H1 (cell line): ENCODE measurements around the gene ITGAE. TPM values are rescaled to one million over a fixed set of nuclear protein-coding genes. Genes with fewer than 3 reads are reported as not detected.

Experiments used
- CTCF ChIA-PET: fragments of 300-600 bp; sonication (Branson Sonifier 250); formaldehyde crosslinking; loops from one replicate; lab custom pipeline; 2021; ENCODE audit not compliant: partially characterized antibody; lab: Charles Lee
- POLR2A ChIA-PET: fragments of 300-600 bp; sonication (Branson Sonifier 250); formaldehyde crosslinking; loops from one replicate; lab custom pipeline; 2021; ENCODE audit warnings: inconsistent platforms; ENCODE audit not compliant: partially characterized antibody; lab: Charles Lee
- DNase-seq, 2 experiments: peaks; one replicate each; pipeline versions ENCODE4 v3.0.0 to v3.0.0-alpha.2; 2010 to 2022; ENCODE audit warnings: low spot score in 2 of 2, low read depth in 1 of 2, mixed read lengths in 1 of 2
- FAIRE-seq: peaks from 2 replicates; lab custom pipeline; 2011; peaks lifted over from hg19 to GRCh38; lab: Jason Lieb, UNC
- H2AFZ ChIP-seq: 2 replicates; pipeline ENCODE4 v1.8.1; 2012; ENCODE audit warnings: low read length, inconsistent platforms
- H2AK5ac ChIP-seq: 2 replicates; pipeline ENCODE4 v1.6.1; 2013; ENCODE audit warnings: low read depth, low read length
- H2BK120ac ChIP-seq: replicated peaks from 2 replicates; pipeline ENCODE3; 2013; ENCODE audit warnings: low read depth, low read length, inconsistent platforms
- H2BK12ac ChIP-seq: 2 replicates; pipeline ENCODE4 v1.6.1; 2013; ENCODE audit warnings: low read depth, low read length
- H2BK15ac ChIP-seq: 2 replicates; pipeline ENCODE4 v1.6.1; 2013; ENCODE audit warnings: low read length
- H2BK20ac ChIP-seq: 2 replicates; pipeline ENCODE4 v1.6.1; 2013; ENCODE audit warnings: low read length
- H2BK5ac ChIP-seq: 2 replicates; pipeline ENCODE4 v1.6.1; 2013; ENCODE audit warnings: low read depth, low read length
- H3K14ac ChIP-seq: 2 replicates; pipeline ENCODE4 v1.6.1; 2013; ENCODE audit warnings: inconsistent platforms; ENCODE audit not compliant: insufficient read length
- H3K18ac ChIP-seq: 2 replicates; pipeline ENCODE4 v1.6.1; 2013; ENCODE audit warnings: low read length; ENCODE audit errors: extremely low read depth
- H3K23ac ChIP-seq: 2 replicates; pipeline ENCODE4 v1.6.1; 2013; ENCODE audit warnings: inconsistent platforms; ENCODE audit not compliant: insufficient read length
- H3K23me2 ChIP-seq: 2 replicates; pipeline ENCODE4 v1.6.1; 2013; ENCODE audit warnings: low read depth, low read length
- H3K27ac ChIP-seq: 2 replicates; pipeline ENCODE4 v1.6.1; 2011; ENCODE audit warnings: low read depth, low read length, inconsistent platforms
- H3K27me3 ChIP-seq, 4 experiments: replicated peaks in 1 of 4; 1 replicate in 1 of 4; 2 replicates in 3 of 4; pipeline versions ENCODE4 v1.6.1 to v1.8.1; 2011 to 2013; ENCODE audit warnings: low read length in 3 of 4, mild to moderate bottlenecking in 3 of 4, inconsistent platforms in 2 of 4, mixed read lengths in 2 of 4, moderate library complexity in 1 of 4; ENCODE audit not compliant: control insufficient read depth in 3 of 4, insufficient read depth in 3 of 4; ENCODE audit errors: extremely low read depth in 1 of 4
- H3K36me3 ChIP-seq, 4 experiments: 2 replicates each; pipeline versions ENCODE4 v1.6.1 to v1.8.1; 2011 to 2013; ENCODE audit warnings: mild to moderate bottlenecking in 4 of 4, low read length in 3 of 4, moderate library complexity in 2 of 4, control low read depth in 1 of 4, inconsistent platforms in 1 of 4; ENCODE audit not compliant: insufficient read depth in 4 of 4, control insufficient read depth in 2 of 4
- H3K4ac ChIP-seq: replicated peaks from 2 replicates; pipeline ENCODE3; 2013; ENCODE audit warnings: low read length, low read depth, mixed read lengths, inconsistent platforms; ENCODE audit not compliant: insufficient read length
- H3K4me1 ChIP-seq, 4 experiments: replicated peaks in 1 of 4; 1 replicate in 1 of 4; 2 replicates in 3 of 4; pipeline versions ENCODE4 v1.6.1 to v1.8.1; 2011 to 2013; ENCODE audit warnings: low read length in 3 of 4, inconsistent platforms in 2 of 4, mixed read lengths in 1 of 4; ENCODE audit not compliant: insufficient read depth in 4 of 4, control insufficient read depth in 3 of 4
- H3K4me2 ChIP-seq, 2 experiments: 2 replicates each; pipeline versions ENCODE4 v1.6.1 to v1.8.1; 2011 to 2013; ENCODE audit warnings: low read depth in 2 of 2, low read length in 2 of 2, control low read depth in 1 of 2, inconsistent platforms in 1 of 2, mild to moderate bottlenecking in 1 of 2; ENCODE audit not compliant: insufficient read depth in 1 of 2
- H3K4me3 ChIP-seq, 4 experiments: fragments of 200-600, 300-600 bp in 1 of 4; sonication (generic), shearing (Covaris generic), sonication (Bioruptor Twin) in 1 of 4; 2 replicates each; pipeline versions ENCODE4 v1.5.1 to v1.8.1; 2011 to 2016; ENCODE audit warnings: low read length in 4 of 4, low read depth in 3 of 4, control low read depth in 2 of 4, inconsistent platforms in 2 of 4, mild to moderate bottlenecking in 2 of 4, mixed read lengths in 1 of 4, moderate library complexity in 1 of 4; ENCODE audit not compliant: insufficient read depth in 2 of 4; ENCODE audit errors: extremely low read depth in 1 of 4
- H3K56ac ChIP-seq: replicated peaks from 2 replicates; pipeline ENCODE3; 2013; ENCODE audit warnings: low read depth, mild to moderate bottlenecking, mixed read lengths, low read length, inconsistent platforms; ENCODE audit not compliant: insufficient read length
- H3K79me1 ChIP-seq: 2 replicates; pipeline ENCODE4 v1.6.1; 2013; ENCODE audit warnings: low read depth, low read length, control low read depth
- H3K79me2 ChIP-seq, 2 experiments: 2 replicates each; pipeline versions ENCODE4 v1.6.1 to v1.8.1; 2012 to 2013; ENCODE audit warnings: low read length in 2 of 2, mild to moderate bottlenecking in 2 of 2, inconsistent platforms in 1 of 2; ENCODE audit not compliant: insufficient read depth in 2 of 2, control insufficient read depth in 1 of 2
- H3K9ac ChIP-seq, 4 experiments: replicated peaks in 1 of 4; 1 replicate in 1 of 4; 2 replicates in 3 of 4; pipeline versions ENCODE4 v1.6.1 to v1.8.1; 2011 to 2013; ENCODE audit warnings: low read depth in 3 of 4, low read length in 3 of 4, control low read depth in 2 of 4, mild to moderate bottlenecking in 2 of 4, moderate library complexity in 2 of 4, inconsistent platforms in 1 of 4; ENCODE audit errors: extremely low read depth in 1 of 4
- H3K9me3 ChIP-seq, 2 experiments: 2 replicates each; pipeline versions ENCODE4 v1.6.1 to v1.8.1; 2012 to 2013; ENCODE audit warnings: mild to moderate bottlenecking in 2 of 2, moderate library complexity in 2 of 2, control low read depth in 1 of 2, inconsistent platforms in 1 of 2, low read depth in 1 of 2, low read length in 1 of 2, mixed read lengths in 1 of 2; ENCODE audit not compliant: insufficient read depth in 2 of 2
- H4K20me1 ChIP-seq, 2 experiments: replicated peaks in 1 of 2; 2 replicates each; pipeline versions ENCODE3 to v1.8.1; 2011 to 2013; ENCODE audit warnings: inconsistent platforms in 2 of 2, low read length in 2 of 2, mild to moderate bottlenecking in 1 of 2; ENCODE audit not compliant: insufficient read depth in 2 of 2, control insufficient read depth in 1 of 2
- H4K5ac ChIP-seq: 2 replicates; pipeline ENCODE4 v1.6.1; 2013; ENCODE audit warnings: low read length, low read depth, mixed read lengths, inconsistent platforms; ENCODE audit not compliant: insufficient read length
- H4K8ac ChIP-seq: 2 replicates; pipeline ENCODE4 v1.8.0; 2013; ENCODE audit warnings: mild to moderate bottlenecking, moderate library complexity, low read length, inconsistent platforms; ENCODE audit not compliant: insufficient read depth; ENCODE audit errors: extremely low read depth
- H4K91ac ChIP-seq: replicated peaks from 2 replicates; pipeline ENCODE3; 2013; ENCODE audit warnings: low read length, mixed read lengths, inconsistent platforms; ENCODE audit not compliant: insufficient read length
- ATF2 ChIP-seq: IDR thresholded peaks from 2 replicates; pipeline ENCODE4 v1.6.1; 2012; ENCODE audit warnings: low read length, inconsistent platforms
- CTCF ChIP-seq, 3 experiments: IDR thresholded peaks; 1 replicate in 2 of 3; 2 replicates in 1 of 3; pipeline versions ENCODE4 v1.5.1 to v1.6.1; 2011; ENCODE audit warnings: low read length in 3 of 3, mild to moderate bottlenecking in 3 of 3, inconsistent platforms in 2 of 3, low read depth in 1 of 3, moderate library complexity in 1 of 3; ENCODE audit not compliant: insufficient read depth in 1 of 3; ENCODE audit errors: control extremely low read depth in 1 of 3
- GABPA ChIP-seq: IDR thresholded peaks from 2 replicates; pipeline ENCODE4 v1.6.1; 2011; ENCODE audit warnings: mild to moderate bottlenecking, low read length, moderate library complexity, borderline replicate concordance; ENCODE audit not compliant: insufficient read depth
- HDAC6 ChIP-seq: IDR thresholded peaks from one replicate; pipeline ENCODE4 v1.7.1; 2012; ENCODE audit warnings: low read depth, mild to moderate bottlenecking, inconsistent platforms, low read length, moderate library complexity
- MAX ChIP-seq: IDR thresholded peaks from 2 replicates; pipeline ENCODE4 v1.6.1; 2012; ENCODE audit warnings: inconsistent platforms
- NRF1 ChIP-seq: IDR thresholded peaks from 2 replicates; pipeline ENCODE4 v1.6.1; 2011; ENCODE audit warnings: mild to moderate bottlenecking, low read depth, low read length, improper control_type of control experiment
- SIX5 ChIP-seq: IDR thresholded peaks from 2 replicates; pipeline ENCODE4 v1.6.1; 2011; ENCODE audit warnings: mild to moderate bottlenecking, low read depth, low read length
- SP1 ChIP-seq: IDR thresholded peaks from 2 replicates; pipeline ENCODE4 v1.6.1; 2011; ENCODE audit warnings: low read depth, low read length
- WGBS, 2 experiments: shearing (Covaris generic) in 1 of 2; methylation state at CpG; one replicate each; pipeline versions ENCODE4 v1.1.6 to v1.1.7; 2013 to 2015; ENCODE audit warnings: low lambda C conversion rate in 2 of 2, mixed read lengths in 2 of 2, inconsistent platforms in 1 of 2, low coverage in 1 of 2, missing lambda C conversion rate in 1 of 2; ENCODE audit not compliant: insufficient replicate concordance in 2 of 2, insufficient coverage in 1 of 2, insufficient read length in 1 of 2; ENCODE audit errors: extremely low coverage in 1 of 2, missing lambda C conversion rate in 1 of 2; 5-methylcytosine and 5-hydroxymethylcytosine counted together
- polyA plus RNA-seq, 7 experiments: library from polyadenylated mRNA; depleted of rRNA in 3 of 7; stranded (reverse) in 5 of 7; unstranded in 2 of 7; fragments of >200 nt in 5 of 7; fragments of 200-250 nt in 2 of 7; gene quantifications; 1 replicate in 5 of 7; 2 replicates in 1 of 7; 4 replicates in 1 of 7; pipeline versions ENCODE4 v1.2.1 to v1.2.3, GENCODE V29; 2011 to 2013; ENCODE audit warnings: missing spikeins in 2 of 7, mixed read lengths in 2 of 7
- total RNA-seq: library from RNA; stranded (reverse); fragmentation: NEBNext Ultra II Directional; extraction: Animal tissue kit (Norgen Biotek cat#: 25700); gene quantifications from 2 replicates; pipeline ENCODE4 v1.2.1, GENCODE V29; 2021

ITGAE gene
- total and polyA plus RNA-seq, 2 of the 8 experiments (the other 6 are each of a cell fraction or from before 2014, with no cell fraction given), result 23.2 to 43.1 TPM

GRCh38 chr17:3735515-3735914 is 65.5 kb downstream of the ITGAE start:
- Histone ChIP-seq H2BK20ac (no peak overlapping the region), H2AFZ (no peak overlapping the region), H3K79me2 (no peaks in the 10 kb centered on the region), H3K9me3 (no peaks in the 10 kb centered on the region), H3K4me3 (no peak overlapping the region), H2BK5ac (no peak overlapping the region), H3K4me2 (no peak overlapping the region), H3K79me1 (no peaks in the 10 kb centered on the region; the same call in 1 of the 2 replicates), H2AK5ac (no peak overlapping the region), H3K23ac (no peak overlapping the region), H3K56ac (no peak overlapping the region), H2BK12ac (no peak overlapping the region), H2BK15ac (no peak overlapping the region), H3K9ac (no peak overlapping the region), H4K5ac (no peak overlapping the region), H3K14ac (no peak overlapping the region), H2BK120ac (no peak overlapping the region), H3K4ac (no peak overlapping the region), H4K20me1 (no peaks in the 10 kb centered on the region), H3K27me3 (no peaks in the 10 kb centered on the region), H3K4me1 (peaks cover 2 to 10% (median 3%) of the 10 kb centered on the region in 4 experiments; a peak in 6 of 7 replicates), H3K27ac (no peak overlapping the region), H3K23me2 (no peaks in the 10 kb centered on the region), H4K91ac (no peak overlapping the region), H4K8ac (no peak overlapping the region), H3K18ac (no peak overlapping the region), H3K36me3 (no peaks in the 10 kb centered on the region)
- TF ChIP-seq MAX, result no peak
- TF ChIP-seq CTCF (IDR thresholded peaks at IDR 0.05; ENCODE audit: control extremely low read depth in 1 of 3, insufficient read depth in 1 of 3, low read depth in 1 of 3, low read length in 3 of 3), result no peak
- TF ChIP-seq SIX5, result no peak
- no peak for TF ChIP-seq GABPA
- no peak for TF ChIP-seq SP1
- no peak for TF ChIP-seq HDAC6
- no peak for TF ChIP-seq NRF1
- TF ChIP-seq ATF2, result no peak
- FAIRE-seq (no peak), DNase-seq (no peak)
- WGBS, 2 experiments, result 89% methylated on average over 8 of the region's 8 CpGs; no CpG with 5 or more reads in 1 of the 2 experiments
- ChIA-PET POLR2A (interaction anchor here (0.8 kb wide), 2 partner anchors 8 to 12 kb away, joined by 3 read pairs; partner anchors contain the start of gene HASPIN), CTCF (interaction anchor here (0.8 to 7.9 kb wide), 18 partner anchors 9 to 255 kb away, joined by 3 to 132 read pairs (median 8); partner anchors contain the start of genes HASPIN and NCBP3)
